ACC112 (cell line): Measurements from ENCODE around the gene ISYNA1.

Experiments
- H2AFZ ChIP-seq: fragments of 200-600 bp; sonication (generic); one replicate; pipeline ENCODE4 v1.6.0; 2017; ENCODE audit warnings: antibody characterized with exemption, low read length; ENCODE audit not compliant: unreplicated experiment
- H3K27ac ChIP-seq: fragments of 200-600 bp; sonication (generic); 2 replicates; pipeline ENCODE4 v1.5.1; 2014; ENCODE audit warnings: low read depth, mild to moderate bottlenecking, antibody characterized with exemption, low read length, moderate library complexity
- H3K27me3 ChIP-seq: fragments of 200-600 bp; sonication (generic); 2 replicates; pipeline ENCODE4 v1.6.1; 2014; ENCODE audit warnings: mild to moderate bottlenecking, antibody characterized with exemption, low read length, moderate library complexity, mixed read lengths; ENCODE audit not compliant: insufficient read depth
- H3K36me3 ChIP-seq: fragments of 200-600 bp; sonication (generic); 2 replicates; pipeline ENCODE4 v1.6.1; 2016; ENCODE audit warnings: mild to moderate bottlenecking, antibody characterized with exemption, low read length, moderate library complexity, mixed read lengths; ENCODE audit not compliant: insufficient read depth
- H3K4me1 ChIP-seq: fragments of 200-600 bp; sonication (generic); one replicate; pipeline ENCODE4 v1.6.1; 2016; ENCODE audit warnings: low read length, mixed read lengths; ENCODE audit not compliant: insufficient read depth, unreplicated experiment, control insufficient read depth
- H3K4me3 ChIP-seq: fragments of 200-600 bp; sonication (generic); 2 replicates; pipeline ENCODE4 v1.5.1; 2014; ENCODE audit warnings: mild to moderate bottlenecking, low read depth, low read length
- H3K79me2 ChIP-seq: fragments of 200-600 bp; sonication (generic); one replicate; pipeline ENCODE4 v1.6.0; 2016; ENCODE audit warnings: low read length; ENCODE audit not compliant: control insufficient read depth, unreplicated experiment, insufficient read depth

ISYNA1 gene

DNA sequence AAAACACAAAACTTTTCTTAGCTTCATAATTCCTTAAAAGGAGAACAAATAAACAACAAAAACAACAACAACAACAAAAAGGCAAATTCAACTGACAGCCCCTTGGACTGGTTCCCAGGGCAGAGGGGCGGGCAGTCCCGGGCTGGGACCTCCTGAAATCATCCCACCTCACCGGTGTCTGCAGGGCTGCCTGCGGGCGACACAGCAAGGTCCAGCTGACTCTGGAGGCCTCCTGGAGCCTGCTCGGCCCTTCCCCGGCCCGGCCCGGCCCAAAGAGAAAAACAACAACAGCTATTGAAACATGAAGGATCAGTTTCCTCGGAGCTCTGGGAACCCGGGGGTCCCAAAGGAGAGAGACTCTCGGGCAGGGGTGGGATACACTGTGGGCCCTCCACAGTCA, 5.0 kb upstream of the ISYNA1 start:
- Histone ChIP-seq H3K4me3 (no peak overlapping the region), H2AFZ (no peak overlapping the region), H3K36me3 (no peaks in the 10 kb centered on the region), H3K79me2 (no peaks in the 10 kb centered on the region), H3K27ac (no peak overlapping the region), H3K4me1 (peaks cover 4% of the 10 kb centered on the region), H3K27me3 (no peaks in the 10 kb centered on the region)

- H3K36me3 ChIP-seq, result no peaks in the 10 kb centered on the region
Observed at GRCh38 chr19:18441804-18442788, 4.2 kb upstream of the ISYNA1 start.

DNA sequence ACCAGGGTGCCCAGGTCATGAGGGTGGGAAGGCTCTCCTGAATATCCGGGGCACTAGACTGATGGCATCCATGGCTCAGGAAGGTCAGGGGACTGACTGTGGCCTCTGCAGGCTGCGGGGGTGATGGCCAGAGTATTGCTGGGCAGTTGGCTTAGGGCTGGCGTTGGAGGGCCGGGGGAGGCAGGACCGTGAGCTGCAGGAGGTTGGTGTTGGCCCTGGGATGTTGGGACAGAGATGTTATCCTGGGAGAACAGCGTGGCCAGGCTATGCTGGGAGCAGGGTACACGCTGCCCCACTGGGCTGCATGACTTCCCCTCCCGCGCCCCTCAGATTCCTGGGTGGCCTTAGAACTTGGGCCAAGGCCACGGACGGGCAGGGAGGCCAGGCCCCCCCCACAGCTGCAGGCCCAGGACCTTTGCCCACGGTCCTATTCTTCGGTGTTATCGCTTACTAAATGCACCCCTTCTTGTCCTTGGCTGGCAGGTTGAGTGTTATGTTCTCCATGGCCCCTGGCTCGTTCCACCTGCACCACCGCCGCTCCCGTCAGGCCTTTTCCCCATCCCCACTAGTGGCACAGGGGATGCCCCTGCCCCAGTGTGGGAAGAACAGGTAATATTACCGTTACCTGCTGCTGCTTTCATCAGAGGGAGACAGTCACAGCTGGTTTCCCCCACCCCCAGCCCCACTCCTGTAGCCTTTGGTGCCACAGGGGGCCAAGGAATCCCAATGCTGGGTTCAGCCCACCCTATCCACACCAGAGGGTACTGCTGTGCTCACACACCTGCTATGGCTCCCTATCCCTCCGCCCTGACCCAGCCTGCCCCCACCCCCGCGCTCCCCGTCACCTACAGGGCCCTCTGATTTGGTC, 3.2 kb upstream of the ISYNA1 start:
- Histone ChIP-seq H3K4me1 (peaks cover 4% of the 10 kb centered on the region), H3K36me3 (no peaks in the 10 kb centered on the region), H3K27me3 (no peaks in the 10 kb centered on the region), H3K27ac (no peak overlapping the region), H3K4me3 (no peak overlapping the region), H3K79me2 (no peaks in the 10 kb centered on the region), H2AFZ (no peak overlapping the region)

More at GRCh38 chr19:18441804-18442788, 4.2 kb upstream of the ISYNA1 start:
- no peaks in the 10 kb centered on the region for H3K27me3 ChIP-seq
- H3K79me2 ChIP-seq, result no peaks in the 10 kb centered on the region
- H2AFZ ChIP-seq, result no peak overlapping the region
- no peak overlapping the region for H3K27ac ChIP-seq
- H3K4me1 ChIP-seq, result peaks cover 4% of the 10 kb centered on the region
- no peak overlapping the region for H3K4me3 ChIP-seq

- no peak overlapping the region for H3K27ac ChIP-seq
- H3K36me3 ChIP-seq, result no peaks in the 10 kb centered on the region
- no peak overlapping the region for H2AFZ ChIP-seq
- no peaks in the 10 kb centered on the region for H3K27me3 ChIP-seq
- H3K79me2 ChIP-seq, result no peaks in the 10 kb centered on the region
- peaks cover 4% of the 10 kb centered on the region for H3K4me1 ChIP-seq
- H3K4me3 ChIP-seq, result no peak overlapping the region
Observed at GRCh38 chr19:18440415-18440877, 2.5 kb upstream of the ISYNA1 start.

GRCh38 chr19:18439910-18440237, 1.9 kb upstream of the ISYNA1 start:
- H2AFZ ChIP-seq, result no peak overlapping the region
- H3K4me1 ChIP-seq, result peaks cover 4% of the 10 kb centered on the region
- H3K27me3 ChIP-seq, result no peaks in the 10 kb centered on the region
- H3K4me3 ChIP-seq, result no peak overlapping the region
- H3K79me2 ChIP-seq, result no peaks in the 10 kb centered on the region
- H3K27ac ChIP-seq, result no peak overlapping the region
- no peaks in the 10 kb centered on the region for H3K36me3 ChIP-seq

- Histone ChIP-seq H3K4me1 (peaks cover 4% of the 10 kb centered on the region), H3K4me3 (no peak overlapping the region)
Observed at GRCh38 chr19:18439025-18439909, 1.3 kb upstream of the ISYNA1 start.

DNA sequence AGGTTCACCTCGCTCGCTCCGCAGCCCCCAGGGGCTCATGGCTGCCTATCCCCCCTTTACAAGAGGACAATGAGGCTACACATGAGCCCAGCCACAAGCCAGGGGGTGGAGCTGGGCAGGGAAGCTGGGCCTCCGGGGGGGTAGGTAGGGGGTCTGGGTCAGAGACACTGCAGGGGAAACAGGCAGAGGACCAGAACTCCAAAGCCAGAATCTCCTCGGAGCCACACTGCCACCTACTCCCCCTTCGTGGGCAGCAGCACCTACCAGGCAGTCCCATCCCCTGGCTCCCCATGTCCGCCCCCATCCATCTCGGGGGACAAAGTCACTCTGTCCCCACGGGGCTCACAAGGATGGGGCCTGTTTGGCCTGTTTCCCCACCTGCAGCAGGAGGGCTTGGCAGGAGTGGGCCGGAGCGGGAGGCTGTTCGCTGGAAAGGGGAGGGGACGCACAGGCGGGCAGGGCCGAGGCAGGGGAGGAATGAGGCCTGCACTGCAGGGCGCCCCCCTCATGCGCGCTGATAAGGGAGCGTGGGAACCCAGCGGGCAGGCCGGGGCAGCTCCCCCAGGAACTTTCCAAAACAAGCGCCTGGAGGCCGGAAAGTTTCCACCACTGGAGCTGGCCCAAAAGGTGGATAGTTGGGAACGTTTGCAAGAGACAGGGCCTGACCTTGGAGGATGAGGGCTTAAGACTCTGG, 545 bp upstream of the ISYNA1 start:
- H2AFZ ChIP-seq, result no peak overlapping the region
- no peaks in the 10 kb centered on the region for H3K27me3 ChIP-seq
- H3K4me3 ChIP-seq, result peak overlapping the region; percentile 72; the same call in 1 of the 2 replicates
- peaks cover 4% of the 10 kb centered on the region for H3K4me1 ChIP-seq
- H3K27ac ChIP-seq, result no peak overlapping the region
- H3K79me2 ChIP-seq, result no peaks in the 10 kb centered on the region
- H3K36me3 ChIP-seq, result no peaks in the 10 kb centered on the region

More at GRCh38 chr19:18439025-18439909, 1.3 kb upstream of the ISYNA1 start:
- Histone ChIP-seq H3K36me3 (no peaks in the 10 kb centered on the region), H2AFZ (no peak overlapping the region), H3K79me2 (no peaks in the 10 kb centered on the region), H3K27me3 (no peaks in the 10 kb centered on the region), H3K27ac (no peak overlapping the region)

- Histone ChIP-seq H3K36me3 (no peaks in the 10 kb centered on the region), H3K4me3 (peak overlapping the region; percentile 72), H2AFZ (no peak overlapping the region), H3K27ac (no peak overlapping the region), H3K27me3 (no peaks in the 10 kb centered on the region), H3K4me1 (peaks cover 4% of the 10 kb centered on the region), H3K79me2 (no peaks in the 10 kb centered on the region)
Observed at GRCh38 chr19:18436671-18437490, 1.1 kb downstream of the ISYNA1 start.
